Hepatocyte (in vitro differentiated cells): ENCODE measurements around the gene SMCP. TPM values are rescaled to one million over a fixed set of nuclear protein-coding genes. Genes with fewer than 3 reads are reported as not detected.

Experiments
- DNase-seq: peaks from one replicate; pipeline ENCODE4 v3.0.0-alpha.2; 2016; ENCODE audit warnings: low spot score
- H2AFZ ChIP-seq: fragments of 200-600 bp; sonication (generic); 2 replicates; pipeline ENCODE4 v1.6.0; 2016; ENCODE audit warnings: antibody characterized with exemption, mild to moderate bottlenecking
- H3K27ac ChIP-seq: fragments of 200-600 bp; sonication (generic); 2 replicates; pipeline ENCODE4 v1.5.1; 2016; ENCODE audit warnings: mild to moderate bottlenecking
- H3K27me3 ChIP-seq: fragments of 200-600 bp; sonication (generic); 2 replicates; pipeline ENCODE4 v1.6.1; 2016
- H3K36me3 ChIP-seq: fragments of 200-600 bp; sonication (generic); replicated peaks from 2 replicates; pipeline ENCODE4 v1.5.1; 2016; ENCODE audit warnings: low read depth; ENCODE audit not compliant: insufficient read depth
- H3K4me1 ChIP-seq: fragments of 200-600 bp; sonication (generic); 2 replicates; pipeline ENCODE4 v1.5.1; 2016; ENCODE audit warnings: mild to moderate bottlenecking, moderate library complexity; ENCODE audit not compliant: insufficient read depth
- H3K4me2 ChIP-seq: fragments of 200-600 bp; sonication (generic); 2 replicates; pipeline ENCODE4 v1.6.0; 2016
- H3K4me3 ChIP-seq: fragments of 200-600 bp; sonication (generic); 2 replicates; pipeline ENCODE4 v1.5.1; 2016; ENCODE audit warnings: mild to moderate bottlenecking
- H3K79me2 ChIP-seq: fragments of 200-600 bp; sonication (generic); 2 replicates; pipeline ENCODE4 v1.6.0; 2017; ENCODE audit warnings: mild to moderate bottlenecking
- H3K9me2 ChIP-seq: fragments of 200-600 bp; sonication (generic); replicated peaks from 2 replicates; pipeline ENCODE4 v1.6.0; 2017; ENCODE audit warnings: mild to moderate bottlenecking; ENCODE audit not compliant: insufficient read depth
- H3K9me3 ChIP-seq: fragments of 200-600 bp; sonication (generic); 2 replicates; pipeline ENCODE4 v1.5.1; 2016; ENCODE audit warnings: low read depth, mild to moderate bottlenecking
- H4K20me1 ChIP-seq: fragments of 200-600 bp; sonication (generic); 2 replicates; pipeline ENCODE4 v1.6.0; 2016; ENCODE audit warnings: mild to moderate bottlenecking; ENCODE audit not compliant: insufficient read depth, poor library complexity, severe bottlenecking
- EZH2 ChIP-seq: fragments of 200-600 bp; sonication (generic); IDR thresholded peaks from 2 replicates; pipeline ENCODE4 v1.6.1; 2016; ENCODE audit warnings: antibody characterized with exemption, mild to moderate bottlenecking, borderline replicate concordance
- EZH2phosphoT487 ChIP-seq: fragments of 200-600 bp; sonication (generic); IDR thresholded peaks from one replicate; pipeline ENCODE4 v1.6.1; 2018; ENCODE audit warnings: antibody characterized with exemption, mild to moderate bottlenecking, low read depth, moderate library complexity; ENCODE audit not compliant: unreplicated experiment, severe bottlenecking
- WGBS: methylation state at CpG from one replicate; pipeline ENCODE4 v1.1.6; 2016; ENCODE audit warnings: low lambda C conversion rate; ENCODE audit errors: missing lambda C conversion rate; 5-methylcytosine and 5-hydroxymethylcytosine counted together
- polyA plus RNA-seq: library from polyadenylated mRNA; unstranded; fragments of >200 nt; fragmentation: Nextera tagmentation; extraction: Ambion mirVana; gene quantifications from 2 replicates; pipeline ENCODE4 v1.2.1, GENCODE V29; 2016
- total RNA-seq: library from RNA; depleted of rRNA; stranded (reverse); fragments of >200 nt; gene quantifications from 2 replicates; pipeline ENCODE4 v1.2.3, GENCODE V29; 2014
- TF ChIP-seq, protein P1 (sequence below): fragments of 200-600 bp; sonication (generic); IDR thresholded peaks from 2 replicates; pipeline ENCODE4 v1.5.1; 2016; ENCODE audit warnings: antibody characterized with exemption, mild to moderate bottlenecking; ENCODE audit not compliant: poor library complexity

The SMCP gene
- total and polyA plus RNA-seq, 2 experiments from 2014 or later = not detected

GRCh38 chr1:152876827-152877226 is 1.3 kb upstream of the SMCP start:
- Histone ChIP-seq H3K4me2 (no peak overlapping the region), H3K4me1 (no peaks in the 10 kb centered on the region)
- WGBS = 75% methylated on average over 1 of the region's 1 CpG

DNA sequence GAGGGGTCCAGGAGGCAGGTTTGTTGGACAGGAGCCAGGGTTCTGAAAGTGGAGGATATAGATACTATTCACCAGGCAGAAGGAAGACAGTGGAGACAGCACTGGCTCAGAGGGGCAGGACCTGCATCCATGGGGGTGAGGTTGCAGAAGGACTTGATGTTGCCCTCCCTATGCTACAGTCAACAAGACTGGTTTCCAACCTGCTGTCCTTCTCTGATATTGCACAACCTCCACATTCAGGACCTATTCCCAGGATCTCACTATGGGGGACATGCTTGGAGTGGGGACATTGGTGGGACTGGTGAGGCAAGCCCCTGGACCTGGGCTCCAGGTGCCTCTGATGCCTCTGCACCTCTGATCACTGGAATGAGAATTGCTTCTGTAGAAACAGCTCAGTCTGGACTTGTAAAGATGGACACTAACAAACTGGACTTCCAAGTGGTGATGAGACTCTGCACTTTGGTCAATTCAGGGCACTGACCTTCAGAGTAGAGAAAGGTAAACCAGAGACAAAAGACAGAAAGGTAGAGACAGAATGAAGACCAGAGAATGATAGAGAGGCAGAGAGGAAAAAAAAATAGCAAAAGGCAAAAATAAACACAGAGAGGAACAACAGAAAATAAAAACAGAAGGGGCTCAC is 1.6 kb downstream of the SMCP start:
- H3K4me2 ChIP-seq = no peak overlapping the region
- H2AFZ ChIP-seq = no peak overlapping the region
- no peaks in the 10 kb centered on the region for H3K4me1 ChIP-seq
- H3K9me3 ChIP-seq = no peaks in the 10 kb centered on the region
- no peaks in the 10 kb centered on the region for H3K9me2 ChIP-seq
- TF ChIP-seq, protein P1, sequence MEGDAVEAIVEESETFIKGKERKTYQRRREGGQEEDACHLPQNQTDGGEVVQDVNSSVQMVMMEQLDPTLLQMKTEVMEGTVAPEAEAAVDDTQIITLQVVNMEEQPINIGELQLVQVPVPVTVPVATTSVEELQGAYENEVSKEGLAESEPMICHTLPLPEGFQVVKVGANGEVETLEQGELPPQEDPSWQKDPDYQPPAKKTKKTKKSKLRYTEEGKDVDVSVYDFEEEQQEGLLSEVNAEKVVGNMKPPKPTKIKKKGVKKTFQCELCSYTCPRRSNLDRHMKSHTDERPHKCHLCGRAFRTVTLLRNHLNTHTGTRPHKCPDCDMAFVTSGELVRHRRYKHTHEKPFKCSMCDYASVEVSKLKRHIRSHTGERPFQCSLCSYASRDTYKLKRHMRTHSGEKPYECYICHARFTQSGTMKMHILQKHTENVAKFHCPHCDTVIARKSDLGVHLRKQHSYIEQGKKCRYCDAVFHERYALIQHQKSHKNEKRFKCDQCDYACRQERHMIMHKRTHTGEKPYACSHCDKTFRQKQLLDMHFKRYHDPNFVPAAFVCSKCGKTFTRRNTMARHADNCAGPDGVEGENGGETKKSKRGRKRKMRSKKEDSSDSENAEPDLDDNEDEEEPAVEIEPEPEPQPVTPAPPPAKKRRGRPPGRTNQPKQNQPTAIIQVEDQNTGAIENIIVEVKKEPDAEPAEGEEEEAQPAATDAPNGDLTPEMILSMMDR = no peak
- TF ChIP-seq EZH2 = no peak
- TF ChIP-seq EZH2phosphoT487 = no peak
- no peaks in the 10 kb centered on the region for H4K20me1 ChIP-seq
- H3K27ac ChIP-seq = no peak overlapping the region
- H3K36me3 ChIP-seq = no peaks in the 10 kb centered on the region
- H3K79me2 ChIP-seq = no peaks in the 10 kb centered on the region
- DNase-seq = no peak
- no peak overlapping the region for H3K4me3 ChIP-seq
- H3K27me3 ChIP-seq = no peaks in the 10 kb centered on the region

More at GRCh38 chr1:152876827-152877226, 1.3 kb upstream of the SMCP start:
- Histone ChIP-seq H2AFZ (no peak overlapping the region), H3K27me3 (no peaks in the 10 kb centered on the region), H4K20me1 (no peaks in the 10 kb centered on the region), H3K4me3 (no peak overlapping the region), H3K36me3 (no peaks in the 10 kb centered on the region), H3K9me2 (no peaks in the 10 kb centered on the region), H3K79me2 (no peaks in the 10 kb centered on the region), H3K9me3 (no peaks in the 10 kb centered on the region), H3K27ac (no peak overlapping the region)
- TF ChIP-seq, protein P1 = no peak
- no peak for TF ChIP-seq EZH2
- no peak for TF ChIP-seq EZH2phosphoT487
- DNase-seq = no peak

- no peaks in the 10 kb centered on the region for H3K36me3 ChIP-seq
- no peaks in the 10 kb centered on the region for H3K4me1 ChIP-seq
- no peak overlapping the region for H2AFZ ChIP-seq
- no peaks in the 10 kb centered on the region for H4K20me1 ChIP-seq
- DNase-seq = no peak
- H3K27me3 ChIP-seq = no peaks in the 10 kb centered on the region
- no peak for TF ChIP-seq EZH2phosphoT487
- TF ChIP-seq EZH2 = no peak
- TF ChIP-seq, protein P1 = no peak
- H3K9me3 ChIP-seq = no peaks in the 10 kb centered on the region
- no peak overlapping the region for H3K4me2 ChIP-seq
- whole genome bisulfite sequencing = 83% methylated on average over 4 of the region's 4 CpGs
- no peak overlapping the region for H3K4me3 ChIP-seq
- H3K79me2 ChIP-seq = no peaks in the 10 kb centered on the region
- H3K9me2 ChIP-seq = no peaks in the 10 kb centered on the region
- H3K27ac ChIP-seq = no peak overlapping the region
Measured at GRCh38 chr1:152880316-152880715, 2.2 kb downstream of the SMCP start.
